NCI-H524 treated with DMSO at 0.1 percent for 48 hours (cell line): ENCODE data around the gene CDKN1C.

Experiments used
- DNase-seq: peaks from one replicate; lab custom pipeline; 2025; lab: John Stamatoyannopoulos, UW

CDKN1C gene

DNA sequence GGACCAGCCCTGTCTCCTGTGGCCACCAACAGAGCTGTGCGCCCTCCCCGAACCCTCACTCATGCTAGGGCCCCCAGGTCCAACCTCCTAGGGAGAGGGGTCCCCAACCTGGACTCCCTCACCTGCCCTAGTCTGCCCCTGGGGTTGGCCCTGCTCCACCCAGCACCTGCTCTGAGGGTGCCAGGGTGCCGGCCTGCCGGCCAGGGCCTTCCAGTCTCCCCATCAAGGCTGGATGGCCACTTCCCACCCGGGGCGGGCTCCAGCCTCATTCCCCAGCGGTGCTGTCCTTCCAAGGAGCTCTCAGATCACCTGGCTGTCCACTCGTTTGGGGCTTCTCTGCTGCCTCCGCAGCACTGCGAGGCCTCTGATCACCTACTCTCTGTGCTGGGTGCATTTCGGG is 39.1 kb downstream of the CDKN1C start:
- DNase-seq: no peak

DNA sequence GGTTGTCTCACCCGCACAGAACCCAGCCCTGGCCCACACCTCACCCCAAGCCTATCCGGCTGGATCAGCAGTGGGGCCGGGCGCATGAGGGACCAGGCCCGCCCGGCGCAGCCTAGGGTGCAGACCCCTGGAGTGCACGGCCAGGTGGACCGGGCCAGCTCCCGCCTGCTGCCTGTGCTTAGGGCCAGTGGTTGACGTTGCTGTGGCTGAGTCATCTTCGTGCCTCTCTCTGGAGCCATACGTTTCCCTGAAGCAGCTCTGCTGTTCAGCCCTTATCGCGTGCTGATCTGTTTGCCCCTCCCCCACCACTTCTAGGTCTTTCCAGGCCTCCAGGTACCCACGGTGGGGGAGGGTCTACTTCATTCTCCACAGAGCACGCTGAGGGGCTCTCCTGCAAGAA is 39.5 kb downstream of the CDKN1C start:
- no peak for DNase-seq

DNA sequence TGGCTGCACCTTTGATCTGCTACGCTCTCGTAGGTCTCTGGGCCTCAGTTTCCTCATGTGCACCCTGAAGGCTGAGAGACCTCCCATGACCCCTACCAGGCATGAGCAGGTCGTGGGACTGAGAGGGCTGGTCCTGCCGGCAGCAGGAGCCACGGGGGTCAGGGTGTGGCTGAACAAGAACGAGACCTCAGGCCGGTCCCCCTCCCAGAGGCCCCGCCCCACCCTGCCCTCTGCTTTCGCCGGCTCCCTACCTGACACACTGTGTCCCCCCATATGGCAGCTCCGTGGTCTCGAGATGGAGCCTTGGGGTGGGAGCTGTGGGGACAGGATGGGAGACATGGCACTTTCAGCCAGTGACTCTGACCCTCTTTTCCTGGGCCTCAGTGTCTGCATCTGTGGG is 40.6 kb downstream of the CDKN1C start:
- DNase-seq: no peak

DNA sequence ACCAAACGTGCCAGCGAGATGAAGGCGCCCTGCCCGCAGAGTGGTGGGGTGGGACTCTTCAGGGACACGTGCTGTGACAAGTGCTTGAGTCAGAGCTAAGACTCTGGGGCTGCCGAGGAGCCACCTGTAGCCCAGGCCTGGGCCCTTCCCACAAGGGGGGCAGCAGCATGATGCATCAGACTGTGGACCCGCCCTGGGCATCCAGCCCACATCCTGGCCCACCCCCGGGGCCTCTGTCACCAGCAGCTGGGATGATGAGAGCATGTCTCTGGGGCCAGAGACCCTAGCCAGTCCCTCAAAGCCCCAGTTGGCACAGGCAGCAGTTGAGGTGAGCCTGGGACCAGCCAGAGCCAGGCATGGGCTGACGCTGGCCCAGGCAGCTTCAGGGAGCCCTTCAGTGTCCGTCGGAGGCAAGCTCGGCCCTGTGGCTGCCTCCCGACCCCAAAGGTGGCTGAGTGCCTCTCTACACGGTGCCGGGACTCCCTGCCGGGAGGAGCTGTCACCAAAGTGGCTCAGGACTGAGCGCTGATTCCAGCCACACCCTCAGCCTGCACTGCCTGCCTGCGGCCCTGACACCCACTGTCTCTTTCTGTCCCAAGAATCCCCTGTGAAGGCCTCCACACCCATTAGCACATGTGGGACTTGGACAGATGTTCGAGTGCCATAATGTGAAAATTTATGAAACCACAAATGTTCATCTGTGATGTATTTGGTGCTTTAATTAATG is 41.3 kb downstream of the CDKN1C start:
- no peak for DNase-seq

DNA sequence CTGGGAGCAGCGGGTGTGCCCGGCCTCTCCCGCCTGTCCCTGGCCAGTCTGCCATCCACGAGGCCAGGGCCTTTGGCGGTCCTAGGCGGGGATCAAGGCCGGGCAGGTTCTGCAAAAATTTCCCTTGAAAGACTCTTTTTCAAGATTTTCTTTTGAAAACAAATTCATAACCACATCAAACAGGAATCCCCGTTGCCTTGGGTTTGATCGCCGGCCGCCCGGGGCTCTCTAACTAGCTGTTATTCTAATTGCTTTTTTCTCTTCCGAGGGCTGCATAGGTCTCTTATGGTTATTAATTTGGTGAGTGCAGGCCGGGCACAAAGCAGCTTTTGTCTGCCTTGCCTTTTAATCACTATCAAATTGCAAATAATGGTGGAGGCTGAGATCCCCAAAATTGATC is 42.0 kb downstream of the CDKN1C start:
- DNase-seq: no peak

DNA sequence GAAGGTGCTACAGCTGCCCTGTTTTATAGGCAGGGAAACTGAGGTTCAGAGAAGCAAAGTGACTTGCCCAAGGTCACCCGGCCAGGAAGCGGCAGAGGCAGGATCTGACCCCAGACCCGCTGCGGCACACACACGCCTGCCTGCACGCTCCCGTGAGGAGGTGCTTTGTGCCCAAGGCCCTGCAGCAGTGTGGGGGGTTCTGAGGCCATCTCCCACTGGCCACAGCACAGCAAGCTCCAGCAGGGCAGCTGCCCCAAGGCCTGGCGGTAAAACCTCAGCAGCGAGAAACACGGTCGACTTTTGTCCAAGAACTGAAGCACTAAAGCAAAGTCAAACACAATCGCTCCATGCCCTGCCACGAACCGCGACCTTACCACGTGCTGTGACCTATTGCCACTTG is 42.7 kb downstream of the CDKN1C start:
- no peak for DNase-seq

DNA sequence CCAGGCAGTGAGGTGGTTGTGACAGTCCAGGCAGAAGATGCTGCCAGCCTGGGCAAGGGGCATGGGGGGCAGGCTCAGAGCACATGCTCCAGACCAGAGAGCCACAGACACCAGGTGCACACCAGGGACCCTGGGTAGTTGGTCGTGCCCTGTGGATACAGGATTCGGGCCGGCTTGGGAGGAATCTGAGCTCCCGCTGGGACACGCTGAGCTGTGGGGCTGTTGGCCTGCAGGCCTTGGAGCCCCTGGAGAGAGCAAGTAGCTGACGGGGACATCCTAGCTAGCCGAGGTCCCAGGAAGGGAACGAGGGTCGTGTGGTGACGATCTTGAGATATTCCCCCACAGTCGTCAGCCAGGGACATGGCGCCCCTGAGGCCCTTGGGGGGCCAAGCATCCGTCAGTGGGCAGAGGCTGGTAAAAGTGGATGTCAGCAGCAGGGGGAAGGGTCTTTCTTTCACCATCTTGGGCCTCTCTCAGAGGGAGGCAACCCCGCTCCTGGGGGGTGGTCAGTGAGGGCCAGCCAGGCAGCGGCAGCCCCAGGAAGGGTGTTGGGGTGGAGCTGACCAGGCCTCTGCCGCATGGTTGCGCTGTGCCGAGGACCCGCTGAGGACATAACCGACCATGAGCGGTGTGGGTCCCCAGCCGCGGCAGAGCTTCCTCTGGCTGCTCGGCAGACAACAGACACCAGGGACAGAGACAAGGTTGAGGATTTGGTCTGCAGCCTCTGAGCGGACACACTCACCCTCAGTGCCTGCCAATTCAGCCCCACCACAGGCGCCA is 44.0 kb downstream of the CDKN1C start:
- DNase-seq: no peak

DNA sequence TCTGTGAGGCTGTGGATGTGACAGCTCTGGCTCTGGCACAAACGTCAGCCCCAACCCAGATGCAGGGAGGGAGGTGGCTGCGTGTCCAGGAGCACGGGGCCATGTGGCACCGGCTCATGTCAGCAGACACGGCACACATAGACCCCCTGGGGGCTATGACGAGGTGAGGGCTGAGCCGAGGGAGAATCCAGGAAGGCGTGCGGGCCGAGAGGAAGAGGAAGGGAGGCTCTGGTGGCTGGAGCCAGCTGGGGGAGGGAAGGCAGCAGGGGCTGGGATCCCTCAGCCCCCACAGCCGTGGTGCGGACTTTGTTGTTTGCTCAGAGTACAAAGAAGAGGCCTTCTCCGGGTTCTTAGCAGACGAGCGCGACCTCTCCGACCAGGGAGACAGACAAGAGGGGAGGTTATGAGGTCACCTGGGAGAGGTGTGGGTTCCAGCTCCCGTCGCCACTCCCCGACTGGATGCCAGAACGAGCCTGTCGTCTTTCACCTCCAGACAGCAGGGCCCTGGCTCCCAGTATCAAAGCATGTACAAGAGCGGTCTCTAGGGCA is 46.1 kb downstream of the CDKN1C start:
- no peak for DNase-seq

DNA sequence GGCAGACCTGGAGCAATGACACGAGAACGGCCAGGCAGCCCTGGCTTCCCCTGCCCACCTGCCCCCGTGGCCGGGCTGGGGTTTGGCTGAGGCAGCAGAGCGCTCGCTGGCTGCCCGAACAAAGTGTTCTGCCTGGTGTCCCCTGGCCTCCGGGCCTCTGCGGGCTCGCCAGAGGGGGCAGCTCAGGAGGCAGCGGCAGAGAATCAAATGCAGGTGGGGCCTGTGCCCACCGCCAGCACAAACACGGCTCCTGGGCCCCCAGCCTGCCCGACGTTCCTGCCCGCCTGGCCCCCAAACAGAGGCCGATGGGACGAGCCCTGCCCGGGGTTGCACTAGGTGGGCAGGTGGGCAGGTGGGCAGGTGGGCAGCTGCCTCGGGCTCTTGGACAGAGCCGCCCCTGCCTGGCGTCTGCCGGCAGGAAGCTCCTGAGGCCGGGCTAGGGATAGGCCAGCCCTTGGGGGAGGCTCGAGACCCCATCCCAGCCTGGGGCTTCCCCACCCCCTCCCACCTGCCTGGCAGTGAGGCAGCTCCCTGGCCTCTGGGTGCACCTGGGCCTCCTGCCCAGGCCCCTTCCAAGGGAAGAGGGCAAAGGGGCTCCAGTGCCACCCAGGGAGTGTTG is 46.8 kb downstream of the CDKN1C start:
- no peak for DNase-seq

DNA sequence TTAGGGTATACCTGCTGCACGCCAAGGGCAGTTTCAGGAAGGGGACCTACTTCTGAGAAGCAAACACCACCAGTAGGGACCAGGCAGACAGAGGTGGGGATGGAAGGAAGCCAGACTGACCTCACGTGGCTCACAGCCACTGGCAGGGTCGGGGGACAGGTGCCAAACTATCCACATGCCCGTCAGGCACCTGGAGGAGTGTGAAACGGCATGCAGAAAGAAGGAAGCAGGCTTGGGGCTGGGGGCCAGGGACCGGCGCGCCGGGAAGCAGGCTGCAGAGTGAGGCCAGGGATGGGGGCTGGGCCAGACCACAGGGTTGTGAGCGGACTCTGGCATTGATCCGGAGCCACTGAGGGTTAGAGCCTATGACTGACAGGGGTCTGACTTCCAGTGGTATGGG is 47.5 kb downstream of the CDKN1C start:
- no peak for DNase-seq

DNA sequence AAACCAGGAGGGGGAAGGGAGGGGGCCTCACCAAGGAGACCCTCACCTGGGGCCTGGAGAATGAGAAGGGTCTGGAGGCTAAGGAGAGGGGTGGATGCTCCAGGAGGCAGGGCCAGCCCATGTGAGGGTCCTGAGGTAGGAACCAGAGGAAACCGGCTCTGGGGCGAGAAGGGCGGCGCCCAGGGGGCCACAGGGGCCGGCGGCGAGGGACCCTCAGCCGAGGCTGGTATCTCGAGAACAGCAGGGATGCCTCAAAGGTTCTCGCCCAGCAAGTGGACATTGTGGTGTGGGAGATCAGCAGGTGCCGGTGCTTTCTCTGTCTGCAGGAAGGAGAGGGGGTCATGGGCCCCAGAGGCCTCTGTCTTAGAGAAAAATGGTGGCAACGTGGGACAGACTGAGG is 47.9 kb downstream of the CDKN1C start:
- DNase-seq: no peak

DNA sequence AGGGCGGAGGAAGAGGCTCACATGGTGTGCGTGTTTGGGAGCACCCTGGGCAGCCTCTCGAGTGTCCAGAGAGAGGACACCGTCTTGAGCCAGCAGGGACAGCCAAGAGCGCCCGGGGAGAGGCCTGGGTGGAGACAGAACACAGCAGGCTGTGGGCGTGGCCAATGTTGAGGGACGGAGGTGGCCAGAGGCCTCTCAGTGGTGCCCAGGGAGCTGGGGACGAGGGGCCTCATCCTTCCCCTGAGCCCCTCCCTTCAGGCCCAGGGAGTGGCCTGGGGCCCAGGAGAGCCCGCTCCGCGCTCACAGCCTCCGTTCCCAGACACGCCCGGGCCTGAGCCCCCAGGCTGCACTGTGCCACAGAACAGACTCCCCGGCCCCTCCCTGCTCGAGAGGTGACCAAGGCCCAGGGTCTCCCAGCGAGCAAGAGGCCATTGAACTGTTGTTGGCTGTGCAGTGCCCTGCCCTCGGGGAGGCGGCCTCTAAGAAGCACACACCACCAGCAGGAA is 48.4 kb downstream of the CDKN1C start:
- DNase-seq: no peak

DNA sequence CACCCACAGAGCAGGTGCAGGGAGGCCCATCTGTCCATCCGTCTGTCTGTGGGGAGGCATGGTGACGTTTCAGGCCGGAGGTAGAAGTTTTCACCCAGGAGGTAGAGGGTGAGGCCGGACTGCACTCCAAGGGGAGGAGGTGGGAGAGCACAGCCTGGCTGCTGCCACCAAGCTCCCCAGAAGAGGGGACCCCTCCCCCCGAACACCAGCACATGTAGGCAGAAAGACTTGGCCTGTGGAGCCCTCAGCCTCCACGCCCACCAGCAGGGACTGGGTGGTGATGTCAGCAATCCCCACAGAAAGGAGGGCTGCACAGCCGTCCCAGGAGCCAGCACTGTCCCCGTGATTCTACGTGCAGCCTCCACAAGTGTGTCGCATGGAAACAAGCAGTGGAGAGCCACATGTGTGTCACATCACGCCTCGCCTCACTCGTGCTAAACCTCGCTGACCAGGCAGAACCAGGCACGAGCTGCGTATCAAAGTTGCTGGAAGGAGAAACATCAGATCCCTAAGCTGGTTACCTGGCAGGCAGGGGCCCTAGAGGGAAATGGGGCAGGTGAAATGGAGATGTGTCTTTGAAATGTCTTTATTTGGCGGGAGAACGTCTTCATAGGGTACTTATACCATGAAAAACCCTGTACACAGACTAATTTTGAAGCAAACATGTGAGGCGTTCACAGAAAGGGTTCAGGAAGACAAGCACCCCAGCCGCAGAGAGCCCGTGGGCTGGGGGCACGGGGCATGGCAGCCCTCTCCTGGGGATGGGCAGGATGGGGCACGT is 49.1 kb downstream of the CDKN1C start:
- DNase-seq: no peak

DNA sequence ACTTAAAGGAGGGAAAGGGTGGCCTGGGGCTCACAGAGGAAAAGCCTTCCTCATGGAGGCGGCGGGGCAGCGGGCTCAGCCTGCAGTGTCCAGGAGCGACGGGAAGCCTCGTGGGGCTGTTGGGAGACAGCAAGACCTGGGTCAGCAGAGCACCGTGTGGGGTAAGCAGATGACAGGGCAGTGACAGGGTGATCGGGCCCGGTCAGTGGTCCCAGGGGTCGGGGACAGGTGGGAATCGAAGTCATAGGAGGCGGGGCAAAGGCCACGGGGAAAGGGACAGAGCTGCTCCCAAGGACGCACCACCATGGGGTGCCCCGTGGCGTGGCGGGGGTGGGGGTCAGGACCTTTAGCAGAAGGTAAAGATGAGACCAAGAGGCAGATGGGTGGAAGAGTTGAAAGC is 49.8 kb downstream of the CDKN1C start:
- DNase-seq: no peak

DNA sequence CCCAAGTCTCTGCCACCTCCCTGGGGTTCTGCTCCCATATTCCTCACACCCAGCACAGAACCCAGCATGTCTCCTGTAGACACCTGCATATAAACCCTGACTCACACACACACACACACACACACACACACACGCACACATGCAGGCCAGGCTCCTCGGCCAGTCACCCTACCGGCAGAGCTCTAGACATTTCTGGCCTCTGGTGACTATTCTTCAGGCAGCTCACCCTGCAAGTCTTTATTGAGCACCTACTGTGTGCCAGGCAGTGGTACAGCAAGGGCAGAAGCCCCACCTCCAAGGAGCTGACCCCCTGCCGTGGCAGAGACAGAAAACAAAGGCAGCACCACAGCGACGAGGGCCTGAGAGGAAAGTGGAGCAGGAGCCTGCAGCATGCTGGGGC is 50.3 kb downstream of the CDKN1C start:
- DNase-seq: no peak

DNA sequence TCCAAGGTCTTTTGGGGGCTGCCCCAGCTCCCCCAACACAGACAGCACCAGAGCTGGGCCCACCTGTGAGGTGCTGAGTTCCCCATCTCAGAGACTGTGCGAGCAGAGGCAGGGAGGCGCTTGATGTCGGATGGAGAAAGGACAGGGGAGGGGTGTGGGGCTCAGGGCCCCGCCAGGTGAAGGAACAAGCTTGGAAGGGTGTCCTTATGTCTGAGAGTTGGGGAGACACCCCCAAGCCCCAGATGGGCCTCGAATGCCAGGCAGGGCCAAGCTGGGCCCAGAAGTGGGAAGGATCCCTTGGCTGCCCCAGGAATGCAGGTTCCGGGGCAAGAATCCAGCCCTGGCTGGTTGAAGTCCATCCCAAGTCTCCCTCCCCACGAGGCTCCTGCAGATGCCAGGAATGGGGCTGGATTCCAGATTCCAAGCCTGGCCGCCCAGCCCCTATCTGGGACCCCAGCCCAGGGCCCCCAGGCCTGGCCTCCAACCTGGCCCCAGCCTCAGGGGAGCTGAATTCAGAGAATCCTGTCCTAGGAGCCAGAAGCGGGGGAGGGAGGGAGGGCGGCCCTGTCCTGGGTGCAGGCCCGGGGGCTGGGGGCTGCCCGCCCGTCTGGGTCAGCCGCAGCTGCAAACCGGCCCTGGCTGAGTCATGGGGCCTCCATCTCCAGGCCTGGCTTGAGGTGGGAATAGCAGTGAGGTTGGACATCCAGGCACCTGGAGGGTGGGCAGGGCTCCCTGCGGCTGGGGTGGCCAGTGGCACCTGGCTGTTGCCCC is 50.9 kb downstream of the CDKN1C start:
- no peak for DNase-seq

DNA sequence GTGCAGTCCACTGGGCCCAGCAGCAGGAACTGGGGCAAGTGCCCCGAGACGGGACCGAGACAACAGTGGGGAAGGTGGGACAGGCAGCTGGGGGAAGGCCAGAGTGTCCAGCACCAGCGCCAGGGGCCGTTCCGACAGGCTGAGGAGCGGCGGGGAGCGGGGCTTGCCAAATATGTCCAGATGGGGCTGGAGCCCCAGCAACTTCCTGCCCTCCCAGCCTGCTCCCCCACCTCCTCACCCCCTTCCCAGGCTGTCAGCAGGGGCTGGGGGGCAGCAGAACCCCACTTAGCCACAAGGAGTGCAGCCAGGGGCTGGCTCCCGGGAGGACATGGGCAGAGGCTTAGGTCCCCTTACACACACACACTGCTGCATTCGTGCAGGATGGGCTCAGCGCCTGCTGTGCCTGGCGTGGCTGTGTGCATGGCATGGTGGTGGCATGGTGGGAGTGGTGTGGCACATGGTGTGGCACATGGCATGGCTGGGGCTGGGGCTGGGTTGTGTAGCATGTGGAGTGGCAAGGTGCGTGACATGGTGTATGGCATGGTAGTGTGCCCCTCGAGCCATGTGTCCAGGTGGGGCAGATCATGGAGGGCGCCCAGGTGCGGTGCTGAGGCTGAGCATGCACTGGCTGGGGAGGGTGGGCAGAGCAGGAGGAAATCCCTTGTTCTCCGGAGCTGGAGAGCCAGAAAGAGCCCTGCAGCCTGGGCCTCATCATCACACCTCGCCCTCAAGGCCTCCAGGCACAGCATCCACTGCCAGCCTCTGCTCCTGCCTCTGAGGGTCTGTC is 51.7 kb downstream of the CDKN1C start:
- DNase-seq: no peak
